ENCODE data around the gene TMEM63A. TPM values are rescaled to one million over a fixed set of nuclear protein-coding genes. Genes with fewer than 3 reads are reported as not detected.

TMEM63A gene
- total and polyA plus RNA-seq, 2 experiments from 2014 or later: 11.9 to 13.5 TPM

DNA sequence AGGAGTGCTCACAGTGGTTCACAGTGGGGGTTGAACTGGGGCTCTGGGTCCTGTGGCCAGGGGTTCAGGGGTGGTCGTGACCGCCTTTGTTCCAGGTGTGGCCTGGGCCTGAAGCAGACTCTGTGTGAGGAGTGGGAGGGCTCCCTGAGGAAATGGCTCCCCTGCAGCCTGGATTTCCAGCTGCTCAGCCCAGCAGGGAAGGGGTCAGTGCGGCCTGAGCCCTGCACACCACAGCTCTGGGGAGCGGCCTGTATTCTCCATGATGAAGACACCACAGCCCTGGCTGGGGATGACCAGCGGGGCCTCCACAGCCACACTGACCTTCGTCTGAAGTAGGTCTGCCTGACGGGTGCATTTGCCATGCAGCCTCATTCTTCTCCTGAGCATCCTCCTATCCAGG lies 25.2 kb upstream of the TMEM63A start:
- H3K36me3 ChIP-seq (ENCODE audit: low read depth): no peaks in the 10 kb centered on the region
- H3K9me2 ChIP-seq (ENCODE audit: insufficient read depth): no peaks in the 10 kb centered on the region
- H2AFZ ChIP-seq: no peak overlapping the region
- H3K4me3 ChIP-seq: no peak overlapping the region
- no peak overlapping the region for H3K4me2 ChIP-seq (ENCODE audit: unreplicated experiment)
- no peaks in the 10 kb centered on the region for H3F3A ChIP-seq (ENCODE audit: insufficient read depth)
- 85 to 97% methylated on average over 4 to 7 of the region's 7 CpGs for WGBS, 2 experiments (ENCODE audit: low coverage in 1 of 2, low lambda C conversion rate in 2 of 2, missing lambda C conversion rate in 2 of 2)
- H3K27me3 ChIP-seq (replicated peaks; ENCODE audit: insufficient read depth): no peaks in the 10 kb centered on the region
- no peaks in the 10 kb centered on the region for H3K9me3 ChIP-seq (ENCODE audit: low read depth)
- no peaks in the 10 kb centered on the region for H3K79me2 ChIP-seq (ENCODE audit: insufficient read depth)
- TF ChIP-seq EZH2phosphoT487 (IDR thresholded peaks at IDR 0.05; ENCODE audit: insufficient read depth, low read depth): no peak
- no peak for DNase-seq
- H3K9ac ChIP-seq: no peak overlapping the region
- no peaks in the 10 kb centered on the region for H4K20me1 ChIP-seq (ENCODE audit: insufficient read depth)
- H3K4me1 ChIP-seq (ENCODE audit: insufficient read depth): no peaks in the 10 kb centered on the region
- no peak overlapping the region for H3K27ac ChIP-seq
- in situ Hi-C loops (cut with MboI): no loop called here

DNA sequence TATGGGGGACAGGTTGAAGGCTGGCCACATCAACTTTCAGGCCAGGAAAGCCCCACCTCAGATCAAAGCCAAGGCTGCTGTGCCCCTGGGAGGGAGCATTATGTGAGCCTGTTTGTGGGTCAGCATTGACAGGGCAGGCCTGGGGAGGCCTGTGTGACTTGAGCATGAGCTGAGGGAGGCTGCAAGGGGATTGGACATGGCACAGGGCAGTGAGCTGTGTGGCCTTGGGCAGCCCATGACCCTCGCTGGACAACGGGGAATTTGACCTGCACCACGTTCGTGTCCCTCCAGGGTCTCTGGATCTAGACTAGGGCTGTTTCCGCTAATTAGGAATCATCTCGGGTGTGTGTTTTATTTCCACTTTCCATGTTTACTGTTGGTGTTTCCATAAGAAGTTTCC lies 24.3 kb upstream of the TMEM63A start:
- Histone ChIP-seq H3K9me2 (ENCODE audit: insufficient read depth) (no peaks in the 10 kb centered on the region), H3K4me3 (no peak overlapping the region), H3K79me2 (ENCODE audit: insufficient read depth) (no peaks in the 10 kb centered on the region), H4K20me1 (ENCODE audit: insufficient read depth) (no peaks in the 10 kb centered on the region), H3F3A (ENCODE audit: insufficient read depth) (no peaks in the 10 kb centered on the region), H3K27ac (no peak overlapping the region), H3K9me3 (ENCODE audit: low read depth) (no peaks in the 10 kb centered on the region), H3K36me3 (ENCODE audit: low read depth) (no peaks in the 10 kb centered on the region), H3K27me3 (replicated peaks; ENCODE audit: insufficient read depth) (no peaks in the 10 kb centered on the region), H3K4me1 (ENCODE audit: insufficient read depth) (no peaks in the 10 kb centered on the region), H3K4me2 (ENCODE audit: unreplicated experiment) (no peak overlapping the region), H2AFZ (no peak overlapping the region), H3K9ac (no peak overlapping the region)
- WGBS, 2 experiments (ENCODE audit: low coverage in 1 of 2, low lambda C conversion rate in 2 of 2, missing lambda C conversion rate in 2 of 2): 76 to 81% methylated on average over 6 of the region's 6 CpGs
- in situ Hi-C loops (cut with MboI): no loop called here
- TF ChIP-seq EZH2phosphoT487 (IDR thresholded peaks at IDR 0.05; ENCODE audit: insufficient read depth, low read depth) (no peak), EZH2 (IDR thresholded peaks at IDR 0.05; ENCODE audit: insufficient read depth, poor library complexity, severe bottlenecking) (no peak)
- DNase-seq: no peak

DNA sequence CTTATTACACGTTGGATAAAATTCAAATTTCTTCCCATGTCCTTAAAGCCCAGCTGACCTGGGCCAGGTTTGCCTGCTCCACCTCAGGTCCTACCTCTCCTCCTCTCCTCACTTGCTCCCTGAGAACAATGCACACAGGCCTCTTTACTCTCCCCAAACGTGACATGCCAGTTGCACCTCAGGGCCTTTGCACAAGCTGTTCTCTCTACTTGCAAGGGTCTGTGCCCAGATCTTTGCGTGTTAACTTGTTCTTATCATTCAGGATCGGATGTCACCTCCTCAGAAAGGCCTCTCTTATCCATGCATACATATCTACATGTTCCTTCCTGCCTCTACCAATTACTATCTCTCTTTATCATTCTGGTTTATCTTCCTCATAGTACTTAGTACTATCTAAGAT lies 21.4 kb upstream of the TMEM63A start:
- H3K9me3 ChIP-seq (ENCODE audit: low read depth): no peaks in the 10 kb centered on the region
- in situ Hi-C loops (cut with MboI): no loop called here
- H3K36me3 ChIP-seq (ENCODE audit: low read depth): no peaks in the 10 kb centered on the region
- WGBS, 2 experiments (ENCODE audit: low coverage in 1 of 2, low lambda C conversion rate in 2 of 2, missing lambda C conversion rate in 2 of 2): 68 to 75% methylated on average over 4 of the region's 4 CpGs
- no peaks in the 10 kb centered on the region for H3K9me2 ChIP-seq (ENCODE audit: insufficient read depth)
- TF ChIP-seq EZH2 (IDR thresholded peaks at IDR 0.05; ENCODE audit: insufficient read depth, poor library complexity, severe bottlenecking) (no peak), EZH2phosphoT487 (IDR thresholded peaks at IDR 0.05; ENCODE audit: insufficient read depth, low read depth) (no peak)
- H2AFZ ChIP-seq: no peak overlapping the region
- no peak overlapping the region for H3K9ac ChIP-seq
- H4K20me1 ChIP-seq (ENCODE audit: insufficient read depth): no peaks in the 10 kb centered on the region
- H3K79me2 ChIP-seq (ENCODE audit: insufficient read depth): no peaks in the 10 kb centered on the region
- H3K27ac ChIP-seq: no peak overlapping the region
- H3K27me3 ChIP-seq (replicated peaks; ENCODE audit: insufficient read depth): no peaks in the 10 kb centered on the region
- DNase-seq: no peak
- no peak overlapping the region for H3K4me2 ChIP-seq (ENCODE audit: unreplicated experiment)
- H3K4me1 ChIP-seq (ENCODE audit: insufficient read depth): no peaks in the 10 kb centered on the region
- H3F3A ChIP-seq (ENCODE audit: insufficient read depth): no peaks in the 10 kb centered on the region
- no peak overlapping the region for H3K4me3 ChIP-seq

DNA sequence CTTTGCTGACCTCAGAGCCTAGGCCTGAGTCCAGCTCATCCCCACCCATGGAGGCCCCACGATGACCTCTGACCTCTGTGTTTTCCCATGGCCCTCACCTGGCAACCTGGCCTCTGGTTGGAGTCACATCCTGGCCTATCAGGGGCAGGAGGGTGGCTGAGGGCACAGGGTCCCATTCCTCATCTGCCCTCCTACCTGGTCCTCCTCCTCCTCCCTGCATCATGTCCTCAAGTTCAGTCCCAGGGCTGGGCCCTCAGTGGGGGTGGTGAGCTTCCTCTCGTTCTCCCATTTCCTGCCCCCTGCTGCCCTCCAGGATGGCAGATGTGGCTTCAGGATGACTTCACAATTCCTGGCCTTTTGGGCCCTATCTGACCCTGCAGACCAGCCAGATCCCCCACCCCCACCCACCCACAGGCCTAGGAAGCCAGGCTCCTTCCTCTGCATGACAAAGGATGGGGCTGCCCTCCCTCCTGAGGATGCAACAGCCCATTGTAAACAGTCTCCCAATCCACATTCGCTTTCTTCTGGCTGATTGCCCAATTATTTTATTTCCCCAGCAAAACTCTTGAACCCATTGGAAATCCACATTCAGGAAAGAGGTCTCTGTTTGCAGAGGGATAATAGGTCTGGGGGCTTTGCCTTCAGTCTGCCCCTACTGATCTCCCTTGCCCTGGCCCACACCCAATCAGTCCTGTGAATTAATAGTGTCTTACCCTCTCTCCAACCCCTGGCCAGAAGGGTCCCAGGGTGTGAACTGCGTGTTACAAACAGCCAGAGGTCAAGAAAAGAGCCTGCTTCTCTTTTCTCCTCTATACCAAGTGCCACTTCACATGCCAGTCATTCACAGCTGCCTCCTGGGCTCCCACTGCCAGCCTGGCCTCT lies 17.1 kb upstream of the TMEM63A start:
- Histone ChIP-seq H3K27me3 (replicated peaks; ENCODE audit: insufficient read depth) (no peaks in the 10 kb centered on the region), H3F3A (ENCODE audit: insufficient read depth) (no peaks in the 10 kb centered on the region), H4K20me1 (ENCODE audit: insufficient read depth) (no peaks in the 10 kb centered on the region), H3K27ac (no peak overlapping the region), H3K4me2 (ENCODE audit: unreplicated experiment) (no peak overlapping the region), H3K9me2 (ENCODE audit: insufficient read depth) (no peaks in the 10 kb centered on the region), H2AFZ (no peak overlapping the region), H3K36me3 (ENCODE audit: low read depth) (no peaks in the 10 kb centered on the region), H3K9me3 (ENCODE audit: low read depth) (no peaks in the 10 kb centered on the region), H3K9ac (no peak overlapping the region), H3K79me2 (ENCODE audit: insufficient read depth) (no peaks in the 10 kb centered on the region), H3K4me1 (ENCODE audit: insufficient read depth) (no peaks in the 10 kb centered on the region), H3K4me3 (no peak overlapping the region)
- in situ Hi-C loops (cut with MboI): no loop called here
- DNase-seq: no peak
- 70 to 72% methylated on average over 4 of the region's 4 CpGs for WGBS, 2 experiments (ENCODE audit: low coverage in 1 of 2, low lambda C conversion rate in 2 of 2, missing lambda C conversion rate in 2 of 2)
- TF ChIP-seq EZH2phosphoT487 (IDR thresholded peaks at IDR 0.05; ENCODE audit: insufficient read depth, low read depth) (no peak), EZH2 (IDR thresholded peaks at IDR 0.05; ENCODE audit: insufficient read depth, poor library complexity, severe bottlenecking) (no peak)
